SJCRH30 (cell line): ENCODE measurements around the gene OBP2A. TPM values are rescaled to one million over a fixed set of nuclear protein-coding genes. Genes with fewer than 3 reads are reported as not detected.
"Not testable (repeated sequence)": the region's sequence is repeated elsewhere in the genome, so short reads cannot be mapped to it uniquely, and the experiment has no call there.

Source experiments
- DNase-seq, 2 experiments: peaks; one replicate each; pipeline ENCODE4 v3.0.0-alpha.2; 2015 to 2020
- H3K27ac ChIP-seq: fragments of 250-450 bp; sonication (Bioruptor Pico); 2 replicates; pipeline ENCODE4 v1.5.1; 2020; ENCODE audit warnings: mild to moderate bottlenecking, moderate library complexity
- H3K27me3 ChIP-seq: fragments of 250-450 bp; sonication (Bioruptor Pico); 2 replicates; pipeline ENCODE4 v1.5.1; 2020; ENCODE audit warnings: mild to moderate bottlenecking, moderate library complexity
- H3K36me3 ChIP-seq: fragments of 250-450 bp; sonication (Bioruptor Pico); 2 replicates; pipeline ENCODE4 v1.5.1; 2020; ENCODE audit warnings: mild to moderate bottlenecking, moderate library complexity
- H3K4me1 ChIP-seq: fragments of 250-450 bp; sonication (Bioruptor Pico); 2 replicates; pipeline ENCODE4 v1.5.1; 2020; ENCODE audit warnings: mild to moderate bottlenecking, moderate library complexity
- H3K4me3 ChIP-seq: fragments of 250-450 bp; sonication (Bioruptor Pico); 2 replicates; pipeline ENCODE4 v1.5.1; 2020; ENCODE audit warnings: mild to moderate bottlenecking, moderate library complexity
- H3K9me3 ChIP-seq: fragments of 250-450 bp; sonication (Bioruptor Pico); replicated peaks from 2 replicates; pipeline ENCODE4 v1.5.1; 2020; ENCODE audit warnings: mild to moderate bottlenecking, moderate library complexity
- total RNA-seq: library from RNA; depleted of rRNA; stranded (reverse); fragments of >200 nt; shearing (Covaris generic); gene quantifications from 2 replicates; pipeline ENCODE4 v1.2.3, GENCODE V29; 2014

Gene OBP2A
- total RNA-seq, 1 experiment from 2014 or later, result not detected

DNA sequence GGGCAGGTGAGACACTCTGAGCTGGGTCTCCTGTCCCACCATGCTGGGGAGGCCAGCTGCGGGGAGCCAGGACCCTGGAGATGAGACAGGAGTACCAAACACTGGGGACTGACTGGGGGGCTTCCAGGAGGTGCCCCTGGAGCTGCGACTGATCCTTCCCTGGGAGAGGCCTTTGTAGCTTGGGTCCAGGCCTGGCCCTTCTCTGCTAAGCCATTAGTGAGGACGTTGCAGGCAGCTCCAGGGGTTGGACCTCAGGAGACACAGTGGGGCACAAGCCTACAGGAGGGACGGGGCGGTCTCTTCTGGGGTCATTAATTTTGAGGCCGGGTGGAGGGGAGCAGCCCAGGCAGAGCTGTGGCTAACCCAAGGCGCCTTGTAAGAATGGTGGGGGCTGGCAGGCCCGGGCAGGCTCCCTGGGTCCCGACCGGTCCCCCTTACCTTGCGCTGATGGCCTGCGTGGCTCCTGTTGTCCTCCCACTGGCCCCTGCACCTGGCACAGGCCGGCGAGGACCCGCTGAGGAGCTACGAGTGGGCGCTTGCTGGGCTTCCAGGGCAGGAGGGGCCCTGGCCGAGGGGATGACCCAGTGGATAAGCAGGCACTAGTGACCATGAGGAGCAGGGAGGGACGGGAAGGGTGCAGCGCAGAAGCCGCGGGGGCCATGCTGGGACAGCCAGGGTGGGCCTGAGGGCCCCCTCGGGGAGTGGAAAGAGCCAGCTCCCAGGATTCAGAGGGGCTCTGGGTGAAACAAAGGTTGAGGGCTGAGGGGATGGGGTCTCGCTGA lies 40.3 kb upstream of the OBP2A start:
- Histone ChIP-seq H3K4me3 (no peak overlapping the region), H3K27me3 (no peaks in the 10 kb centered on the region), H3K4me1 (peaks cover 6% of the 10 kb centered on the region; the same call in 1 of the 2 replicates), H3K9me3 (no peaks in the 10 kb centered on the region), H3K36me3 (peaks cover 29% of the 10 kb centered on the region), H3K27ac (no peak overlapping the region)
- no peak for DNase-seq

- no peak overlapping the region for H3K4me3 ChIP-seq
- no peak for DNase-seq
- no peak overlapping the region for H3K27ac ChIP-seq
- no peaks in the 10 kb centered on the region for H3K9me3 ChIP-seq
- H3K36me3 ChIP-seq, result peaks cover 29% of the 10 kb centered on the region
- H3K27me3 ChIP-seq, result peaks cover under 1% of the 10 kb centered on the region; the same call in 1 of the 2 replicates
- H3K4me1 ChIP-seq, result peaks cover 6% of the 10 kb centered on the region; the same call in 1 of the 2 replicates
Measured at GRCh38 chr9:135506327-135507103, 39.4 kb upstream of the OBP2A start.

- no peak overlapping the region for H3K27ac ChIP-seq
Measured at GRCh38 chr9:135507104-135508035, 38.6 kb upstream of the OBP2A start.

DNA sequence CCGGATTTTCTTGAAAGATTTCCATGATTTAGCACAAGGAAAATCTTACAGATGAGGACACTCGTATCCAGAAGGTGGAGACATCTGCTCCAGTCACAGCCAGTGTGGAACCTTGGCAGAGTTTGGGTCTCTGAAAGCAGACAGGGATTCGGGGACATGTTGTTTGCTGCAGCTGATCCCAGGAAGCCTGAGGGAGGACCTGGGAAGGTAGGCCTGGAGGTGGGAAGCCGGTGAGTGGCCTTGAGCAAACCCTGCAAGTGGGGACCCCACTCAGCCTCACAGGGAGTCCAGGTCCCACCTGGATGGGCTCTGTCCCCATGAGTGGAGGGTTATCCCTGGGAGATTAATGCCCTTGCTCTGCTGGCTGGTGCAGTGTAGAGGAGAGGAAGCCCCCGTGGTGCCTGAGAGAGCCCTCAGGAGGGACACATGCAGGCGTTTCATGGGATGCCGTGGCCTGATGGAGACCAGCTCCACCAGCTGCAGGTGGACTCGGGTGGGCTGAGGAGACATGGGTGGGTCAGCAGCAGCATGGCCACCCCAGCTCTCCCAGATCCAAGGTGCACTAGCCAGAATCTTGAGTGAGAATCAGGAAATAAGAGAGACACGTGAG lies 37.6 kb upstream of the OBP2A start:
- Histone ChIP-seq H3K4me3 (no peak overlapping the region), H3K27ac (no peak overlapping the region), H3K27me3 (peaks cover 11% of the 10 kb centered on the region), H3K36me3 (peaks cover 15% of the 10 kb centered on the region), H3K4me1 (no peaks in the 10 kb centered on the region), H3K9me3 (no peaks in the 10 kb centered on the region)
- peak in 1 of 2 experiments; percentile 1 for DNase-seq

More at GRCh38 chr9:135507104-135508035, 38.6 kb upstream of the OBP2A start:
- Histone ChIP-seq H3K4me1 (no peaks in the 10 kb centered on the region), H3K9me3 (no peaks in the 10 kb centered on the region), H3K27me3 (peaks cover 6% of the 10 kb centered on the region), H3K4me3 (no peak overlapping the region), H3K36me3 (peaks cover 22% of the 10 kb centered on the region)
- DNase-seq, result peak in 1 of 2 experiments; percentile 0

DNA sequence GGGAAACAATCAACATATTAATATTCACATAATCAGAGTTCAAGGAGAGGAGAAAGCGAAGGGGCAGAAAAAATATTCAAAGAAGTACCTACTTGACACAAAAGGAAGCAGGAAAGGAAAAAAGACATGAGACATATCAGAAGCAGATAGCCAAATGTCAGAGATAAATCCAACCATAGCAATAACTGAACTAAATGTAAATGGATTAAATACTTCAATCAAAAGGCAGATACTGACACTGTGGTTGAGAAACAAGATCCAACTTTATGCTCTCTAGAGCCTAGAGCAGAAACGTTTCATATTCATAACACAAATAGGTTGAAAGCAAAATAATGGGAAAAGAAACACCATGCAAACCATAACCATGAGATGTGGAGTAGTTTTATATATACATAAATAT lies 36.5 kb upstream of the OBP2A start:
- H3K27me3 ChIP-seq, result peaks cover 16% of the 10 kb centered on the region
- no peak overlapping the region for H3K4me3 ChIP-seq
- no peaks in the 10 kb centered on the region for H3K4me1 ChIP-seq
- no peak for DNase-seq
- H3K27ac ChIP-seq, result no peak overlapping the region
- peaks cover 4% of the 10 kb centered on the region for H3K36me3 ChIP-seq
- no peaks in the 10 kb centered on the region for H3K9me3 ChIP-seq

GRCh38 chr9:135512241-135512603 lies 33.7 kb upstream of the OBP2A start:
- no peak overlapping the region for H3K4me3 ChIP-seq

DNA sequence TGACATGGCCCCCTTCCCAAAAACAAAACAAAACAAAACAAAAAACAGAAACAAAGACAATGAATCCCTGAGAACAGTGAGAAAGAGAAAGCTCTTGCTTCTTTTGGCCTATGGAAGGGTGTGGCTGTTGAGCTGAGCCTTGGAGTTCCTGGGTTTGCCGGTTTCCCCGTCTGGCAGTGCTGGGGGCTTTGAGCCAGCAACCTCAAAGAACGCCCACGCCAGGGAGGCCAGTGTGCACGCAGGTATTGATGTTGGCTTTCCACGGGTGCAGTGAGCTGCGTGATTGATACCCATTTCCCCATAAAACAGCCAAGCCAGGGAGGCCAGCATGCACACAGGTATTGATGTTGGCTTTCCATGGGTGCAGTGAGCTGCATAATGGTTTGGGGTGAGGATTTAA lies 33.0 kb upstream of the OBP2A start:
- Histone ChIP-seq H3K27me3 (peaks cover 25% of the 10 kb centered on the region), H3K36me3 (no peaks in the 10 kb centered on the region), H3K9me3 (no peaks in the 10 kb centered on the region), H3K27ac (no peak overlapping the region), H3K4me3 (no peak overlapping the region), H3K4me1 (no peaks in the 10 kb centered on the region)
- no peak for DNase-seq

More at GRCh38 chr9:135512241-135512603, 33.7 kb upstream of the OBP2A start:
- Histone ChIP-seq H3K36me3 (no peaks in the 10 kb centered on the region), H3K4me1 (no peaks in the 10 kb centered on the region), H3K27ac (no peak overlapping the region), H3K27me3 (peaks cover 25% of the 10 kb centered on the region), H3K9me3 (no peaks in the 10 kb centered on the region)
- DNase-seq, result no peak

GRCh38 chr9:135513351-135513846 lies 32.5 kb upstream of the OBP2A start:
- DNase-seq, result no peak

DNA sequence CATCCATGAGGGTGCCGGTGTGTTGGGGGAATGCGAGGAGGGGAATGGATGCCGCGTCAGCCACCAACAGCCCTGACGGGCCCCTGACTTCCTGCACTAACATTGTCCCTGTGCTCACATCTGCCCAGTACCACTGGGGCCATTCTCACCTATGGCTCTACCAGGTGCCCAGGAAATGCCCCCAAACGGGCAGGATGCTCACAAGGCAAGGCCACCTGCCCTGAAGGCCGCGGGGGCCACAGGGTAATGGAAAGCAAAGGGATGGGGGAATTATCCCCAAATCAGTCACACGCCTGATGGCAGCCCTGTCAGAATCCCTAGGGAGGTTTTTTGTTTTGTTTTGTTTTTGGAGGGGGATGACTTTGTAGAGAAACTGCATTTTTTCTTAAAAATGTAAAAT lies 32.0 kb upstream of the OBP2A start:
- H3K27ac ChIP-seq, H3K9me3 ChIP-seq, H3K4me1 ChIP-seq, H3K36me3 ChIP-seq, H3K4me3 ChIP-seq, DNase-seq: not testable (repeated sequence)
- H3K27me3 ChIP-seq, result peaks cover 25% of the 10 kb centered on the region

More at GRCh38 chr9:135513351-135513846, 32.5 kb upstream of the OBP2A start:
- Histone ChIP-seq H3K36me3 (no peaks in the 10 kb centered on the region), H3K9me3 (no peaks in the 10 kb centered on the region), H3K27me3 (peaks cover 25% of the 10 kb centered on the region), H3K4me3 (no peak overlapping the region), H3K4me1 (no peaks in the 10 kb centered on the region), H3K27ac (no peak overlapping the region)

GRCh38 chr9:135514342-135515082 lies 31.4 kb upstream of the OBP2A start:
- no peak overlapping the region for H3K4me3 ChIP-seq
- H3K36me3 ChIP-seq, result no peaks in the 10 kb centered on the region
- peaks cover 25% of the 10 kb centered on the region for H3K27me3 ChIP-seq
- no peak overlapping the region for H3K27ac ChIP-seq
- no peaks in the 10 kb centered on the region for H3K4me1 ChIP-seq
- H3K9me3 ChIP-seq, result no peaks in the 10 kb centered on the region
- no peak for DNase-seq

GRCh38 chr9:135515083-135515951 lies 30.6 kb upstream of the OBP2A start:
- H3K36me3 ChIP-seq, result no peaks in the 10 kb centered on the region
- no peak overlapping the region for H3K4me3 ChIP-seq
- DNase-seq, result no peak
- H3K27me3 ChIP-seq, result peaks cover 25% of the 10 kb centered on the region
- no peaks in the 10 kb centered on the region for H3K9me3 ChIP-seq
- H3K27ac ChIP-seq, result no peak overlapping the region
- no peaks in the 10 kb centered on the region for H3K4me1 ChIP-seq

DNA sequence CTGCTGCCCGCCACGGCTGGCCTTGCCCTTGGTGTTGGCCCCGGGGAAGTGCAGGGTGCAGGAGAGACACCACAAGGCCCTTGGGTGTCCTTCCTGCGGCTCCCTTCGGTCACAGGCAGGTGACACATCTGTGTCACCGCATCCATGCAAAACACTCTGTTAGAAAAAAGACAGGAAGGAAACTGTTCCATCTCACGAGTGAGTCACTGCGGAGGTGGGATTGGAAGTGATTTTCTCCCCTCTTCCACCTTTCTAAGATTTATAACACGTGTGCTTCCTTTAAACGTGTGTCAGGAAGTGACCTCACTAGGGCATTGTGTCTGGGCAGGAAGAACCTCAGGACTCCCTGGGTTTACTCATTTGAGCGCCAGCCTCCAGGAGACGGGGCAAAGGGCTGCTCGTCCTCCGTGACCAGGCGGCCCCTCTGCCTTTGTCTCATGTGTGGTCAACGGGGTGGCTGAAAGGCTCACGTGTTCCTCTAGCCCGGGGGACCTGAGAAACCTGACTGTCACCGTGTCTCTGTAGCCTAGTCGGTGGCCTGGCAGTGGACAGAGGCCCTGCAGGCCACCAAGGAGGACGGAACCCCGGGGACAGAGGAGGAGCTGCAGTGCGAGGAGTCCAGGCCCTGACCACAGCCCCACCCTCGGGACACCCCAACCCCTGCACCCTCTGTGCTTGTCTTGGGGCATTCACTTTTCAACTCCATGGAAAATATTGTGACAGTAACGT lies 29.6 kb upstream of the OBP2A start:
- H3K27ac ChIP-seq, result no peak overlapping the region
- H3K4me1 ChIP-seq, result no peaks in the 10 kb centered on the region
- peaks cover 25% of the 10 kb centered on the region for H3K27me3 ChIP-seq
- no peaks in the 10 kb centered on the region for H3K9me3 ChIP-seq
- H3K36me3 ChIP-seq, result no peaks in the 10 kb centered on the region
- no peak for DNase-seq
- H3K4me3 ChIP-seq, result no peak overlapping the region
